Thyroid gland (tissue), 4 donors: ENCODE data around the gene ALDH7A1. TPM values are rescaled to one million over a fixed set of nuclear protein-coding genes. Genes with fewer than 3 reads are reported as not detected.

Experiments used
- DNase-seq, 2 donors: peaks; one replicate each; pipeline ENCODE4 v3.0.0-alpha.2; 2019
- H3K27ac ChIP-seq, 3 donors: fragments of 200-600 bp; sonication (generic); 1 replicate in 2 of 3; 2 replicates in 1 of 3; pipeline ENCODE4 v1.5.1; 2016 to 2019; ENCODE audit warnings: mild to moderate bottlenecking in 1 of 3, moderate library complexity in 1 of 3
- H3K27me3 ChIP-seq: fragments of 200-600 bp; sonication (generic); one replicate; pipeline ENCODE4 v1.5.1; 2019
- H3K36me3 ChIP-seq, 2 donors: fragments of 200-600 bp; sonication (generic); one replicate each; pipeline ENCODE4 v1.5.1; 2016 to 2019
- H3K4me1 ChIP-seq, 2 donors: fragments of 200-600 bp; sonication (generic); one replicate each; pipeline ENCODE4 v1.5.1; 2017 to 2019
- H3K4me3 ChIP-seq, 3 donors: fragments of 200-600 bp; sonication (generic); replicated peaks in 1 of 3; 1 replicate in 2 of 3; 2 replicates in 1 of 3; pipeline ENCODE4 v1.5.1; 2016; ENCODE audit warnings: mild to moderate bottlenecking in 1 of 3
- H3K9me3 ChIP-seq: fragments of 200-600 bp; sonication (generic); one replicate; pipeline ENCODE4 v1.5.1; 2017
- POLR2A ChIP-seq, 2 donors: fragments of 450-650 bp; IDR thresholded peaks; one replicate each; pipeline ENCODE4 v1.6.1; 2017; ENCODE audit warnings: antibody characterized with exemption in 2 of 2, mild to moderate bottlenecking in 2 of 2, moderate library complexity in 1 of 2
- WGBS, 2 donors: methylation state at CpG; one replicate each; pipeline ENCODE4 v1.1.5; 2017; 5-methylcytosine and 5-hydroxymethylcytosine counted together
- intact Hi-C: fragments of 100-400 bp; cut with DNase I; formaldehyde crosslinking; loops from one replicate; pipeline ENCODE4 v1.15.1; 2023
- total RNA-seq, 4 donors: library from RNA; depleted of rRNA; stranded (reverse); fragments of >200 nt; gene quantifications; one replicate each; pipeline ENCODE4 v1.2.3, GENCODE V29; 2016
- TF ChIP-seq, protein P1 (sequence below), 6 experiments: fragments of 200-600 bp in 3 of 6; fragments of 450-650 bp in 3 of 6; sonication (generic) in 3 of 6; IDR thresholded peaks; one replicate each; pipeline ENCODE4 v1.5.1; 2016 to 2019; ENCODE audit warnings: antibody characterized with exemption in 6 of 6, mild to moderate bottlenecking in 2 of 6, inconsistent platforms in 1 of 6, moderate library complexity in 1 of 6

Gene ALDH7A1
- total RNA-seq, 4 donors from 2014 or later = 25.3 to 57.3 (median 41.5) TPM

DNA sequence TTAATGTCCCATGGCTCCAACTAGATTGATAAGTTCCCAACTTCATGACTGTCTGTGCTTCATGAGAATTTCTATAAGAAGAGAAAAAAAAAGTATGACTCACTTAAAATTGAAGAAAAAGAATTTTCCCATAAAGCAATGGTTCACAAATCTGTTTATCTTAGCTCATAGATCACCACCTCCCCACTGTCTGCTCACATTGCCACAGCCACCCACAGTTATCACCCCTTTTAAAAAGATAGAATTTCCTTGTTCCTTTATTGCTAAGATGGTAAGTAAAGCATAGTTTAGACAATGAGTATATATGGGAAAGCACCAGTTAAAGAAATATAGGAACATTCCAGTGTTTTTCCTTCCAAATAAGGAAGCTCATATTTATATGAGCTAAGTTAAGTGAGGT lies 67.1 kb downstream of the ALDH7A1 start:
- no peaks in the 10 kb centered on the region for H3K27me3 ChIP-seq
- H3K27ac ChIP-seq = no peak overlapping the region
- DNase-seq = no peak
- H3K36me3 ChIP-seq = no peaks in the 10 kb centered on the region
- no peak overlapping the region for H3K4me3 ChIP-seq
- TF ChIP-seq, protein P1, sequence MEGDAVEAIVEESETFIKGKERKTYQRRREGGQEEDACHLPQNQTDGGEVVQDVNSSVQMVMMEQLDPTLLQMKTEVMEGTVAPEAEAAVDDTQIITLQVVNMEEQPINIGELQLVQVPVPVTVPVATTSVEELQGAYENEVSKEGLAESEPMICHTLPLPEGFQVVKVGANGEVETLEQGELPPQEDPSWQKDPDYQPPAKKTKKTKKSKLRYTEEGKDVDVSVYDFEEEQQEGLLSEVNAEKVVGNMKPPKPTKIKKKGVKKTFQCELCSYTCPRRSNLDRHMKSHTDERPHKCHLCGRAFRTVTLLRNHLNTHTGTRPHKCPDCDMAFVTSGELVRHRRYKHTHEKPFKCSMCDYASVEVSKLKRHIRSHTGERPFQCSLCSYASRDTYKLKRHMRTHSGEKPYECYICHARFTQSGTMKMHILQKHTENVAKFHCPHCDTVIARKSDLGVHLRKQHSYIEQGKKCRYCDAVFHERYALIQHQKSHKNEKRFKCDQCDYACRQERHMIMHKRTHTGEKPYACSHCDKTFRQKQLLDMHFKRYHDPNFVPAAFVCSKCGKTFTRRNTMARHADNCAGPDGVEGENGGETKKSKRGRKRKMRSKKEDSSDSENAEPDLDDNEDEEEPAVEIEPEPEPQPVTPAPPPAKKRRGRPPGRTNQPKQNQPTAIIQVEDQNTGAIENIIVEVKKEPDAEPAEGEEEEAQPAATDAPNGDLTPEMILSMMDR (IDR thresholded peaks at IDR 0.05) = no peak
- TF ChIP-seq POLR2A (IDR thresholded peaks at IDR 0.05) = no peak
- H3K9me3 ChIP-seq = no peaks in the 10 kb centered on the region
- H3K4me1 ChIP-seq = peaks cover 41 to 49% of the 10 kb centered on the region in 2 donors
- intact Hi-C loops = loop anchor here (10.0 kb wide), 1 partner anchor 83 kb away; no protein-coding TSS in a partner anchor

DNA sequence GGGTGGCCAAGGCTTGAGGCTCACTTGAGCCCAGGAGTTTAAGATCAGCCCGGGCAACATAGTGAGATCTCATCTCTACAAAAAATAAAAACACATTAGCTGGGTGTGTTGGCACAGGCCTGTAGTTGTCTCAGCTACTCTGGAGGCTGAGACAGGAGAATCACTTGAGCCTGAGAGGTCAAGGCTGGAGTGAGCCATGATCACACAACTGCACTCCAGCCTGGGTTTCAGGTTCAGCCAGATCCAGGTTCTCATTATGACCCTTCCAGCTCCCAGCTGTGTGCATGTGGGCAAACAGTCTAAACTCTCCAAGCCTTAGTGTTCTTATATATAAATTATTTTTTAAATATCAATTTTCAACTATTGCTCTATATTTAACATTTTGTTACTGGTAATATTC lies 67.9 kb downstream of the ALDH7A1 start:
- peaks cover 47 to 55% of the 10 kb centered on the region in 2 donors for H3K4me1 ChIP-seq

DNA sequence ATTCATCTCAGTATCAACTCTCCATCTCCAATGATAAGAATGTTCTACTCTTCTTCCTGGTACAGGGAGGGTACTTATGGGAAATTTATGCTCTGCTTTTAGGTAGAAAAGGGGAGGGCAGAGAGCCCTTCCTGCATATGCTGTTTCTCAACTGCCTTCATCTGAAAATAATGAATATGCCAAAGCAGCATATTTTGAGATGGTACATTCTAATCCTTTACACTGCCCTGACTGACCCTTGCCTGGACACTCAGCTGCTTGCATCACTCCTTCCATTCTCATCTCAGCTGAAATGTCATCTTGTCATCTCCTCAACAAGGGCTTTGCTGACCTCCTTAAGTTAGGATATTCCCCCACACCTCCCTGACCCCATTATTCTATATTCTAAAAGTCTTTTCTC lies 68.5 kb downstream of the ALDH7A1 start:
- Histone ChIP-seq H3K27me3 (no peaks in the 10 kb centered on the region), H3K27ac (peak overlapping the region in 2 of 3 donors; percentile 2 to 99), H3K9me3 (no peaks in the 10 kb centered on the region), H3K4me3 (no peak overlapping the region), H3K4me1 (peaks cover 44 to 55% of the 10 kb centered on the region in 2 donors), H3K36me3 (no peaks in the 10 kb centered on the region)
- intact Hi-C loops = loop anchor here (10.0 kb wide), 1 partner anchor 82 kb away; no protein-coding TSS in a partner anchor
- no peak for TF ChIP-seq POLR2A (IDR thresholded peaks at IDR 0.05)
- TF ChIP-seq, protein P1 (IDR thresholded peaks at IDR 0.05) = no peak
- no peak for DNase-seq

More for the DNA sequence above, 67.9 kb downstream of the ALDH7A1 start:
- Histone ChIP-seq H3K36me3 (no peaks in the 10 kb centered on the region), H3K27ac (peak overlapping the region in 2 of 3 donors; percentile 2 to 15), H3K9me3 (no peaks in the 10 kb centered on the region), H3K27me3 (no peaks in the 10 kb centered on the region), H3K4me3 (no peak overlapping the region)
- WGBS, 2 donors = 88 to 95% methylated on average over 1 of the region's 1 CpG
- no peak for DNase-seq
- intact Hi-C loops = loop anchor here (10.0 kb wide), 1 partner anchor 82 kb away; no protein-coding TSS in a partner anchor
- TF ChIP-seq, protein P1 (IDR thresholded peaks at IDR 0.05) = no peak
- no peak for TF ChIP-seq POLR2A (IDR thresholded peaks at IDR 0.05)

DNA sequence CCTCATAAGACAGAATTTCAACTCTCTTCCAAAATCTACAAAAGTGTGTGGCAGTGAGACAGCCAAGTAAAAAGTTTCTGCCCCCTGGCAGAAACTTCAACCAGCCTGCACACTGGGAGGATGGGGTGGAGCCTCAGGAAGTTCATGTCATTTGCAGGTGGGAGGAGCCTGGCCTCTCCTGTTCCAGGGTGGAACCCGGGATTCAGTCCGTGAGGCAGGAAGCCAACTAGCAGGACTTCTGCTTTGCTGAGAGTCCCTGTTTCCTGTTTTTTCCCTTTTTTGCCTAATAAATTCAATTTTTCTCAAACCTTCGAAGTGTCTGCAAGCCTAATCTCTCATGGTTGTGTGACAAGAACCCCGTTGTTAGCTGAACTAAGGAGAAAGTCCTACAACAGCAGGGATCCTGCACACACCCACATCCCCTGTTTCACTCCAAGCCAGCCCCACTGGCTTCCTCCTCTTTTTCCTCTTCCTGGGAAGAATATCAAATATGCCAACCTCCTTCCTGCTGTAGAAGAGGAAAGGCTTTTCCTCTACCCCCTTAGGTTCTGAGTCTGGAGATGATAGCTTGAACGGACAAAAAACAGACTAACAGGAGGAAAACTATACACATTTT lies 69.3 kb downstream of the ALDH7A1 start:
- TF ChIP-seq, protein P1 (IDR thresholded peaks at IDR 0.05) = no peak
- peak in 1 of 2 donors; percentile 71 for TF ChIP-seq POLR2A (IDR thresholded peaks at IDR 0.05)
- peak; percentile 53 to 69 for DNase-seq
- intact Hi-C loops = loop anchor here (10.0 kb wide), 1 partner anchor 81 kb away; no protein-coding TSS in a partner anchor

DNA sequence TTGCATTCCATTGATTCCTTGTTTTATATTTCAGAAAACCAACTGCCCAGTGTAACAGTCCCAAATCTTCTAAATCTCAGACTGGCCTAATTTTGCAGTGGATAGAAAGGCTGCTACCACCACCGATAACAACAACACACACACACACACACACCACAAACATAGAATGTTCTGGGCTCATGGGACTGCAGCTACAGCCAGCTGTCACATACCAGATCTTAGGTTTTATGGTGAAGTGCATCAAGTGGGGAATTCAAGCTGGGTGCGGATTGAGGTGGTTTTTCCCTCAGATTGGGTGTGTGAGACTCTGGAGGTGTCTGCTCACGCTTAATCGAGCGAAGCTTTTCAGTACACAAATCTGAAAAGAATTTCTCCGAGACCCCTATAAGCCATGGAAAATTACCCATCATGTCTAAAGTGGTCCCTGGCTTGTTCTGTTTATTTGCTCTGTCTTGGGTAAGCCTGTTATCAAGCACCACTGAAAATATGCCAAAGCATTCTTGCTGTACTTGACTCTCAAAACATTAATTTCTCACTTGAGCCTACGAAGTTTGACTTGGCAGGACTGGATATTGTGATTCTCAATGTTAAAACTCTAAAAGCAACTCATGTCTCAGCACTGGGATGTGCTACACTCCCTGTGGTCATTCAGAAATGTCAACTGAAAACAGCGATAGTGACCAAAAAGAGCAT lies 71.1 kb downstream of the ALDH7A1 start:
- H3K4me1 ChIP-seq = peaks cover 58 to 71% of the 10 kb centered on the region in 2 donors
- intact Hi-C loops = loop anchor here (10.0 kb wide), 1 partner anchor 79 kb away; no protein-coding TSS in a partner anchor
- no peak overlapping the region for H3K4me3 ChIP-seq
- no peaks in the 10 kb centered on the region for H3K36me3 ChIP-seq
- H3K9me3 ChIP-seq = no peaks in the 10 kb centered on the region
- TF ChIP-seq POLR2A (IDR thresholded peaks at IDR 0.05) = peak in 1 of 2 donors; percentile 46
- TF ChIP-seq, protein P1 (IDR thresholded peaks at IDR 0.05) = peak in 1 of 6 experiments; percentile 25
- H3K27ac ChIP-seq = peak overlapping the region; percentile 94 to 99 (median 94)
- 29 to 31% methylated on average over 8 of the region's 8 CpGs for WGBS, 2 donors
- peak; percentile 76 to 79 for DNase-seq
- no peaks in the 10 kb centered on the region for H3K27me3 ChIP-seq

More for the DNA sequence above, 69.3 kb downstream of the ALDH7A1 start:
- no peaks in the 10 kb centered on the region for H3K9me3 ChIP-seq
- H3K4me1 ChIP-seq = peaks cover 43 to 54% of the 10 kb centered on the region in 2 donors
- peak overlapping the region; percentile 94 to 99 (median 94) for H3K27ac ChIP-seq
- no peaks in the 10 kb centered on the region for H3K36me3 ChIP-seq
- WGBS, 2 donors = 49 to 51% methylated on average over 5 of the region's 5 CpGs
- no peak overlapping the region for H3K4me3 ChIP-seq
- H3K27me3 ChIP-seq = no peaks in the 10 kb centered on the region
